ENCODE measurements around the gene ISX. TPM values are rescaled to one million over a fixed set of nuclear protein-coding genes. Genes with fewer than 3 reads are reported as not detected.

The ISX gene
- total and polyA plus RNA-seq, 2 of the 13 experiments (the other 11 are each of a cell fraction or from before 2014, with no cell fraction given), result 1.4 to 1.8 TPM

- 0 out of 2 replicates have a peak, but pooled peaks have one; percentile 10 for TF ChIP-seq GATAD2A (CRISPR knock-in tag; IDR thresholded peaks at IDR 0.05)
- TF ChIP-seq, protein P1, sequence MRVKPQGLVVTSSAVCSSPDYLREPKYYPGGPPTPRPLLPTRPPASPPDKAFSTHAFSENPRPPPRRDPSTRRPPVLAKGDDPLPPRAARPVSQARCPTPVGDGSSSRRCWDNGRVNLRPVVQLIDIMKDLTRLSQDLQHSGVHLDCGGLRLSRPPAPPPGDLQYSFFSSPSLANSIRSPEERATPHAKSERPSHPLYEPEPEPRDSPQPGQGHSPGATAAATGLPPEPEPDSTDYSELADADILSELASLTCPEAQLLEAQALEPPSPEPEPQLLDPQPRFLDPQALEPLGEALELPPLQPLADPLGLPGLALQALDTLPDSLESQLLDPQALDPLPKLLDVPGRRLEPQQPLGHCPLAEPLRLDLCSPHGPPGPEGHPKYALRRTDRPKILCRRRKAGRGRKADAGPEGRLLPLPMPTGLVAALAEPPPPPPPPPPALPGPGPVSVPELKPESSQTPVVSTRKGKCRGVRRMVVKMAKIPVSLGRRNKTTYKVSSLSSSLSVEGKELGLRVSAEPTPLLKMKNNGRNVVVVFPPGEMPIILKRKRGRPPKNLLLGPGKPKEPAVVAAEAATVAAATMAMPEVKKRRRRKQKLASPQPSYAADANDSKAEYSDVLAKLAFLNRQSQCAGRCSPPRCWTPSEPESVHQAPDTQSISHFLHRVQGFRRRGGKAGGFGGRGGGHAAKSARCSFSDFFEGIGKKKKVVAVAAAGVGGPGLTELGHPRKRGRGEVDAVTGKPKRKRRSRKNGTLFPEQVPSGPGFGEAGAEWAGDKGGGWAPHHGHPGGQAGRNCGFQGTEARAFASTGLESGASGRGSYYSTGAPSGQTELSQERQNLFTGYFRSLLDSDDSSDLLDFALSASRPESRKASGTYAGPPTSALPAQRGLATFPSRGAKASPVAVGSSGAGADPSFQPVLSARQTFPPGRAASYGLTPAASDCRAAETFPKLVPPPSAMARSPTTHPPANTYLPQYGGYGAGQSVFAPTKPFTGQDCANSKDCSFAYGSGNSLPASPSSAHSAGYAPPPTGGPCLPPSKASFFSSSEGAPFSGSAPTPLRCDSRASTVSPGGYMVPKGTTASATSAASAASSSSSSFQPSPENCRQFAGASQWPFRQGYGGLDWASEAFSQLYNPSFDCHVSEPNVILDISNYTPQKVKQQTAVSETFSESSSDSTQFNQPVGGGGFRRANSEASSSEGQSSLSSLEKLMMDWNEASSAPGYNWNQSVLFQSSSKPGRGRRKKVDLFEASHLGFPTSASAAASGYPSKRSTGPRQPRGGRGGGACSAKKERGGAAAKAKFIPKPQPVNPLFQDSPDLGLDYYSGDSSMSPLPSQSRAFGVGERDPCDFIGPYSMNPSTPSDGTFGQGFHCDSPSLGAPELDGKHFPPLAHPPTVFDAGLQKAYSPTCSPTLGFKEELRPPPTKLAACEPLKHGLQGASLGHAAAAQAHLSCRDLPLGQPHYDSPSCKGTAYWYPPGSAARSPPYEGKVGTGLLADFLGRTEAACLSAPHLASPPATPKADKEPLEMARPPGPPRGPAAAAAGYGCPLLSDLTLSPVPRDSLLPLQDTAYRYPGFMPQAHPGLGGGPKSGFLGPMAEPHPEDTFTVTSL (CRISPR knock-in tag; IDR thresholded peaks at IDR 0.05; ENCODE audit: borderline replicate concordance), result no peak; the same call in 1 of the 2 replicates
- TF ChIP-seq RORA (CRISPR knock-in tag; IDR thresholded peaks at IDR 0.05), result no peak
- TF ChIP-seq ARHGAP35 (CRISPR knock-in tag; IDR thresholded peaks at IDR 0.05; ENCODE audit: borderline replicate concordance), result no peak
- TF ChIP-seq ONECUT2 (CRISPR knock-in tag; IDR thresholded peaks at IDR 0.05), result no peak
- TF ChIP-seq, protein P2, sequence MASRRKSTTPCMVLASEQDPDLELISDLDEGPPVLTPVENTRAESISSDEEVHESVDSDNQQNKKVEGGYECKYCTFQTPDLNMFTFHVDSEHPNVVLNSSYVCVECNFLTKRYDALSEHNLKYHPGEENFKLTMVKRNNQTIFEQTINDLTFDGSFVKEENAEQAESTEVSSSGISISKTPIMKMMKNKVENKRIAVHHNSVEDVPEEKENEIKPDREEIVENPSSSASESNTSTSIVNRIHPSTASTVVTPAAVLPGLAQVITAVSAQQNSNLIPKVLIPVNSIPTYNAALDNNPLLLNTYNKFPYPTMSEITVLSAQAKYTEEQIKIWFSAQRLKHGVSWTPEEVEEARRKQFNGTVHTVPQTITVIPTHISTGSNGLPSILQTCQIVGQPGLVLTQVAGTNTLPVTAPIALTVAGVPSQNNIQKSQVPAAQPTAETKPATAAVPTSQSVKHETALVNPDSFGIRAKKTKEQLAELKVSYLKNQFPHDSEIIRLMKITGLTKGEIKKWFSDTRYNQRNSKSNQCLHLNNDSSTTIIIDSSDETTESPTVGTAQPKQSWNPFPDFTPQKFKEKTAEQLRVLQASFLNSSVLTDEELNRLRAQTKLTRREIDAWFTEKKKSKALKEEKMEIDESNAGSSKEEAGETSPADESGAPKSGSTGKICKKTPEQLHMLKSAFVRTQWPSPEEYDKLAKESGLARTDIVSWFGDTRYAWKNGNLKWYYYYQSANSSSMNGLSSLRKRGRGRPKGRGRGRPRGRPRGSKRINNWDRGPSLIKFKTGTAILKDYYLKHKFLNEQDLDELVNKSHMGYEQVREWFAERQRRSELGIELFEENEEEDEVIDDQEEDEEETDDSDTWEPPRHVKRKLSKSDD (CRISPR knock-in tag; IDR thresholded peaks at IDR 0.05; ENCODE audit: low read depth), result no peak
- TF ChIP-seq FOXA1 (IDR thresholded peaks at IDR 0.05), result no peak
- TF ChIP-seq FOXA1 (CRISPR knock-in tag; IDR thresholded peaks at IDR 0.05), result peak; percentile 76
- TF ChIP-seq ZNF766 (CRISPR knock-in tag; IDR thresholded peaks at IDR 0.05; ENCODE audit: borderline replicate concordance), result no peak
- TF ChIP-seq ZNF564 (CRISPR knock-in tag; IDR thresholded peaks at IDR 0.05), result 0 out of 2 replicates have a peak, but pooled peaks have one; percentile 26
- TF ChIP-seq WIZ (CRISPR knock-in tag; IDR thresholded peaks at IDR 0.05), result no peak
- no peak for TF ChIP-seq NFKBIZ (CRISPR knock-in tag; IDR thresholded peaks at IDR 0.05)
- TF ChIP-seq, protein P3, sequence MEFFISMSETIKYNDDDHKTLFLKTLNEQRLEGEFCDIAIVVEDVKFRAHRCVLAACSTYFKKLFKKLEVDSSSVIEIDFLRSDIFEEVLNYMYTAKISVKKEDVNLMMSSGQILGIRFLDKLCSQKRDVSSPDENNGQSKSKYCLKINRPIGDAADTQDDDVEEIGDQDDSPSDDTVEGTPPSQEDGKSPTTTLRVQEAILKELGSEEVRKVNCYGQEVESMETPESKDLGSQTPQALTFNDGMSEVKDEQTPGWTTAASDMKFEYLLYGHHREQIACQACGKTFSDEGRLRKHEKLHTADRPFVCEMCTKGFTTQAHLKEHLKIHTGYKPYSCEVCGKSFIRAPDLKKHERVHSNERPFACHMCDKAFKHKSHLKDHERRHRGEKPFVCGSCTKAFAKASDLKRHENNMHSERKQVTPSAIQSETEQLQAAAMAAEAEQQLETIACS (CRISPR knock-in tag; IDR thresholded peaks at IDR 0.05), result no peak
- TF ChIP-seq ZNF737 (CRISPR knock-in tag; IDR thresholded peaks at IDR 0.05; ENCODE audit: borderline replicate concordance), result no peak
- TF ChIP-seq IRF2 (CRISPR knock-in tag; IDR thresholded peaks at IDR 0.05), result peak; percentile 26; the same call in 1 of the 2 replicates
- TF ChIP-seq ZNF747 (CRISPR knock-in tag; IDR thresholded peaks at IDR 0.05; ENCODE audit: borderline replicate concordance), result 0 out of 2 replicates have a peak, but pooled peaks have one; percentile 48
- TF ChIP-seq SATB2 (CRISPR knock-in tag; IDR thresholded peaks at IDR 0.05), result no peak
- no peak for TF ChIP-seq REXO4 (CRISPR knock-in tag; IDR thresholded peaks at IDR 0.05; ENCODE audit: borderline replicate concordance)
- no peak for TF ChIP-seq ZNF616 (CRISPR knock-in tag; IDR thresholded peaks at IDR 0.05; ENCODE audit: low read depth)
- TF ChIP-seq BORCS8-MEF2B (CRISPR knock-in tag; IDR thresholded peaks at IDR 0.05), result no peak
Measured at GRCh38 chr22:35065796-35066218, at the start of gene ISX (continued).
